ENCODE measurements around the gene N4BP2.

Gene N4BP2

GRCh38 chr4:40164459-40164858 is 107.8 kb downstream of the N4BP2 start:
- DNase-seq = no peak

- no peak for DNase-seq
Observed at GRCh38 chr4:40165916-40166315, 109.3 kb downstream of the N4BP2 start.

GRCh38 chr4:40168070-40168469 is 111.4 kb downstream of the N4BP2 start:
- no peak for DNase-seq

GRCh38 chr4:40170588-40170987 is 113.9 kb downstream of the N4BP2 start:
- DNase-seq = no peak

GRCh38 chr4:40173470-40173875 is 116.8 kb downstream of the N4BP2 start:
- DNase-seq = no peak

- no peak for DNase-seq
Observed at GRCh38 chr4:40176602-40177001, 120.0 kb downstream of the N4BP2 start.

- no peak for DNase-seq
Observed at GRCh38 chr4:40177591-40177990, 120.9 kb downstream of the N4BP2 start.

GRCh38 chr4:40178672-40179071 is 122.0 kb downstream of the N4BP2 start:
- no peak for DNase-seq

GRCh38 chr4:40179360-40179759 is 122.7 kb downstream of the N4BP2 start:
- DNase-seq = no peak

- DNase-seq = no peak
Observed at GRCh38 chr4:40180356-40180755, 123.7 kb downstream of the N4BP2 start.

- DNase-seq = no peak
Observed at GRCh38 chr4:40182001-40182400, 125.4 kb downstream of the N4BP2 start.

- DNase-seq = no peak
Observed at GRCh38 chr4:40182954-40183353, 126.3 kb downstream of the N4BP2 start.

GRCh38 chr4:40183615-40184411 is 127.2 kb downstream of the N4BP2 start:
- no peak for DNase-seq

- DNase-seq = no peak
Observed at GRCh38 chr4:40185830-40186664, 129.4 kb downstream of the N4BP2 start.

- no peak for DNase-seq
Observed at GRCh38 chr4:40186665-40187014, 130.0 kb downstream of the N4BP2 start.

GRCh38 chr4:40187386-40187906 is 130.8 kb downstream of the N4BP2 start:
- DNase-seq = no peak

- no peak for DNase-seq
Observed at GRCh38 chr4:40190019-40190418, 133.4 kb downstream of the N4BP2 start.

- no peak for DNase-seq
Observed at GRCh38 chr4:40190465-40190864, 133.8 kb downstream of the N4BP2 start.

- no peak for DNase-seq
Observed at GRCh38 chr4:40190880-40191815, 134.5 kb downstream of the N4BP2 start.

GRCh38 chr4:40192114-40193015 is 135.7 kb downstream of the N4BP2 start:
- no peak for DNase-seq

- no peak for DNase-seq
Observed at GRCh38 chr4:40193016-40193571, 136.4 kb downstream of the N4BP2 start.
